Measurements from ENCODE around the gene TMEM255B.
"Not testable (repeated sequence)": the region's sequence is repeated elsewhere in the genome, so short reads cannot be mapped to it uniquely, and the experiment has no call there.

TMEM255B gene

DNA sequence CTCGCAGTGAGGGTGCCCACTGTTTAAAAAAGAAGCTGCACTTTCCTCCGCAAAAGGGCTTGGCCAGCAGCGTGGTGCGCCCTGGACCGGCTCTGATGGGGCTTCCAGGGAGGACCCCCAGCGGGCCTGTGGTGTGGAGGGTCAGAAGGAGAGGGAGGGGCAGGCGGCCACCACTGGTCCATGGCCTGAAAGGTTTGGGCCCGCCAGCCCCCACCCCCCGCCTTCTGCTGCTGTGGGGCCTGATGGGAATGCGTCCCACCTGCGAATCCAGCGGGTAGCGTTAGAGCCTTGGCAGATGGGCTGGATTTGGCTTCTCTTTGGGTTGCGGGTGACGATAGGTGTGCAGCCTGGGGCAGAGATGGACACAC is 34.7 kb downstream of the TMEM255B start:
- no peak overlapping the region for H3K27ac ChIP-seq
- TF ChIP-seq ZFX (IDR thresholded peaks at IDR 0.05): no peak
- TF ChIP-seq, protein P1, sequence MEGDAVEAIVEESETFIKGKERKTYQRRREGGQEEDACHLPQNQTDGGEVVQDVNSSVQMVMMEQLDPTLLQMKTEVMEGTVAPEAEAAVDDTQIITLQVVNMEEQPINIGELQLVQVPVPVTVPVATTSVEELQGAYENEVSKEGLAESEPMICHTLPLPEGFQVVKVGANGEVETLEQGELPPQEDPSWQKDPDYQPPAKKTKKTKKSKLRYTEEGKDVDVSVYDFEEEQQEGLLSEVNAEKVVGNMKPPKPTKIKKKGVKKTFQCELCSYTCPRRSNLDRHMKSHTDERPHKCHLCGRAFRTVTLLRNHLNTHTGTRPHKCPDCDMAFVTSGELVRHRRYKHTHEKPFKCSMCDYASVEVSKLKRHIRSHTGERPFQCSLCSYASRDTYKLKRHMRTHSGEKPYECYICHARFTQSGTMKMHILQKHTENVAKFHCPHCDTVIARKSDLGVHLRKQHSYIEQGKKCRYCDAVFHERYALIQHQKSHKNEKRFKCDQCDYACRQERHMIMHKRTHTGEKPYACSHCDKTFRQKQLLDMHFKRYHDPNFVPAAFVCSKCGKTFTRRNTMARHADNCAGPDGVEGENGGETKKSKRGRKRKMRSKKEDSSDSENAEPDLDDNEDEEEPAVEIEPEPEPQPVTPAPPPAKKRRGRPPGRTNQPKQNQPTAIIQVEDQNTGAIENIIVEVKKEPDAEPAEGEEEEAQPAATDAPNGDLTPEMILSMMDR (conservative IDR thresholded peaks at IDR 0.05): no peak

DNA sequence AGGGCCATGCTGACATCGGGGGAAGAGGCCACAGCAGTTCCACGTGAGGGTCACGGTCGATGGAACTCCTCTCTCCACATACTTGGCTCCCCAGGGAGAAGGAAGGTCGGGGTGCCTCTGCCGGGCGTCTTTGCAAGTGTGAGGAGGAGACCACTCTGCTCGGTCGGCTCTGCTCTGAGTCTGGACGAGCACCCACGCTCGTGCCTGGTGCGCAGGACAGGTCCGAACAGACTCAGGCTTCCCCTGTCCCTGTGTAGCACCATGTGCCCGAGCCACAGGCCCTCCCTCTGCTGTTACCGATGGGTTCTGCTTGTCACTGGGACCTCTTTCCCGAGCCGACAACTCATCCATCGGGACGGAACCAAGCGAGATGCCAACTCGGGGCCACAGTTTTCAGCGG is 35.1 kb downstream of the TMEM255B start:
- H3K27ac ChIP-seq: no peak overlapping the region
- TF ChIP-seq, protein P1 (conservative IDR thresholded peaks at IDR 0.05): no peak
- no peak for TF ChIP-seq ZFX (IDR thresholded peaks at IDR 0.05)

DNA sequence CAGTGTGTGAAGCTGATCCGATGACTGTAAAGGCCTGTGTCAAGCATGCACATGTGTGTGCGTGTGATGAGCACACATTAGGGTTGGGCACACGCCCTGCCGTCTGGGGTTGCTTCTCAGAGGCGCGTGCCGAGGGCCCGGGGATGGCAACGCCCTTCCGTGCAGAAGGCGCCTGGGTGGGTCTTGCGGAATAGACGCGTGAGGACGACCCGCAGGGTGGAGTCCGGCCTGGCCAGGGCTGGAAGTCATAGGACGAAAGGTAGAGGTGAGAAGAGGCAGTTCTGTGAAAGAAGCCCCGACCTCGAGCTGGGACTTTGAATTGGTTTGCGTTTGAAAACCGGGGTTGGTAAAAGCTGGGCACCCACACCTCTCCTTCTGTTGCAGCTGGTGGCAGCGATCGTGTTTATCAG is 35.7 kb downstream of the TMEM255B start:
- TF ChIP-seq, protein P1 (conservative IDR thresholded peaks at IDR 0.05): no peak
- TF ChIP-seq ZFX (IDR thresholded peaks at IDR 0.05): no peak

DNA sequence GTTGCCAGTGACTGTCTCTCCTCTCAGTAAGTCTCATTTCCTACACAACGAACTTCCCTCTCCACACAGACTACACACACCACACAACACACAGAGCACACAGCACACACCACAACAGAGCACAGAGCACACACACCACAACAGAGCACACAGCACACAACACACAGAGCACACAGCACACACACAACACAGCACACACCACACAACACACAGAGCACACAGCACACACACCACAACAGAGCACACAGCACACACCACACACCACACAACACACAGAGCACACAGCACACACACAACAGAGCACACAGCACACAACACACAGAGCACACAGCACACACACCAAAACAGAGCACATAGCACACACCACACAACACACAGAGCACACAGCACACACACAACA is 36.3 kb downstream of the TMEM255B start:
- not testable (repeated sequence) for H3K27ac ChIP-seq

More for the DNA sequence above, 35.7 kb downstream of the TMEM255B start:
- no peak overlapping the region for H3K27ac ChIP-seq

DNA sequence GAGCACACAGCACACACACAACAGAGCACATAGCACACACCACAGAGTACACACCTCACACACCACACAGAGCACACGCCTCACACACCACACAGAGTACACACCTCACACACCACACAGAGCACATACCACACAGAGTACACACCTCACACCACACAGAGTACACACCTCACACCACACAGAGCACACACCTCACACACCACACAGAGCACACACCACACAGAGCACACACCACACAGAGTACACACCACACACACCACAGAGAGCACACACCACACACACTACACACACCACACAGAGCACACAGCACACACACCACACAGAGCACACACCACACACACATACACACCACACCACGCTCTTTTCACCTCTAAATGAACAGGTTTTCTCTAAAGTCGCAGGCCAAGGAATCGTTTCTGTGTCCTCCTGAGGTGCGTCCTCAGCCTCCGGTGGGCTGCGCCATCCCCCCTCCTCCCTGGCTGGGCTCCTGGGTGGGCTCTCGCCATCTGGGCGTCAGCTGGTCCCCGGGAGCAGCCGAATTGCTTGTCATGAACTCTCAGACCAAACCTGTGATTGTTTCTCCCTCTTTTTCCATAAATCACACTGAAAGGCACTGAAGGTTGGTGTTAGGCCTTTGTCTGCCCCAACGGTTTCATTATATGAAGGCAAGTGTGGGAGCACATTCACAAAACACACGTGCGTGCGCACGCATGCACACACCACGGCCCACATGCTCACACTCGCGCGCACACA is 37.4 kb downstream of the TMEM255B start:
- no peak overlapping the region for H3K27ac ChIP-seq
- TF ChIP-seq, protein P1 (conservative IDR thresholded peaks at IDR 0.05): no peak
- TF ChIP-seq ZFX (IDR thresholded peaks at IDR 0.05): no peak

DNA sequence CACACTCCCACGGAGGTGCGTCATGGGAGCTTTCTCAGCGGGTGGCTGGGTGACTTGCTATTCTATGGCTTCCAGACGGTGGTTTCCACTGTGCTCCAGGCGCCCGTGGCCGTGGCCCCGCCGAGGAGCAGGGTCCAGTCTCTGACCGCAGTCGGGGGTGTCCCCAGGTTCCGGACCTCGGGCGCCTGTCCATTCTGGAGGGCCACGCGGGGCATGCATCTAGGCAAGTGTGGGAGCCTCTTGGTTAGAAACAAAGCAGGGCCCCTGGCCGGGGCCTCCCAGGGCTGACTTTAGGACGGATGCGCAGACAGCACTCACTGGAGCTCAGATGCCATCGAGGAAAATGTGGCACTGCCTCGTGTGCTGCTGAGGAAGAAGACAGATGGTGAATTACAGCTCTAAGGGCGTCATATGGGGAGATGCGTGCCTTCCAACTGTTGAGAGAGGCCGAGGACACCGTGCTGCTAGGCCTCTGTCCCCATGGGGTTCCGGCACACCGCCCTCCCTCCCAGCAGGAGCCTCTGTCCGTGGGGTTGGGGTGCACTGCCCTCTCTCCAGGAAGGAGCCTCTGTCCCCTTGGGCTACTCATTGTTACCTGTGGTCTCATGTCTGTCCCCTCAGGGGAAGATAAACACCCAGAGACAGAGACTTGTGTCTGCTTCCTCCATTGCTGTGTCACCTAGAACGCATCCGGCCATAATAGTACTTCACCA is 38.1 kb downstream of the TMEM255B start:
- no peak for TF ChIP-seq ZFX (IDR thresholded peaks at IDR 0.05)
- TF ChIP-seq, protein P1 (conservative IDR thresholded peaks at IDR 0.05): no peak
- no peak overlapping the region for H3K27ac ChIP-seq

DNA sequence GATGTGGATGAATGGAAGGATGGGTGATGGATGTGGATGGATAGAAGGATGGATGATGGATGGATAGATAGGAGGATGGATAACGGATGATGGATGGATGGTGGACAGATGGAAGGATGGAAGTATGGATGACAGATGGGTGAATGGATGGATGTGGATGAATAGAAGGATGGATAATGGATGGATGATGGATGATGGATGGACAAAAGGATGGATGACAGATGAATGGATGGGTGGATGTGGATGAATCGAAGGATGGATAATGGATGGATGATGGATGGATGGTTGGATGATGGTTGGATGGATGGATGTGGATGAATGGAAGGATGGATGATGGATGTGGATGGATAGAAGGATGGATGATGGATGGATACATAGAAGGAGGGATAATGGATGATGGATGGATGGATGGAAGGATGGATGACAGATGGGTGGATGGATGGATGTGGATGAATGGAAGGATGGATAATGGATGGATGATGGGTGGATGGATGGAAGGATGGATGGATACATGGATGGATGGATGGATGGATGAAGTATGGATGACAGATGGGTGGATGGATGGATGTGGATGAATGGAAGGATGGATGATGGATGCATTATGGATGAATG is 39.3 kb downstream of the TMEM255B start:
- no peak for TF ChIP-seq ZFX (IDR thresholded peaks at IDR 0.05)
- TF ChIP-seq, protein P1 (conservative IDR thresholded peaks at IDR 0.05): no peak
- no peak overlapping the region for H3K27ac ChIP-seq
